ENCODE data around the gene RAPGEF4.

The RAPGEF4 gene

GRCh38 chr2:172914341-172915008 is 178.8 kb downstream of the RAPGEF4 start:
- no peak for DNase-seq

GRCh38 chr2:172917716-172918115 is 182.1 kb downstream of the RAPGEF4 start:
- DNase-seq = no peak

- no peak for DNase-seq
Observed at GRCh38 chr2:172919732-172920131, 184.1 kb downstream of the RAPGEF4 start.

GRCh38 chr2:172921532-172922236 is 186.0 kb downstream of the RAPGEF4 start:
- DNase-seq = peak; percentile 44

GRCh38 chr2:172922306-172922705 is 186.7 kb downstream of the RAPGEF4 start:
- DNase-seq = no peak

GRCh38 chr2:172922815-172923214 is 187.2 kb downstream of the RAPGEF4 start:
- no peak for DNase-seq

GRCh38 chr2:172924097-172924660 is 188.5 kb downstream of the RAPGEF4 start:
- DNase-seq = no peak

GRCh38 chr2:172925600-172925999 is 190.0 kb downstream of the RAPGEF4 start:
- DNase-seq = no peak

- DNase-seq = no peak
Observed at GRCh38 chr2:172926785-172927640, 191.4 kb downstream of the RAPGEF4 start.

GRCh38 chr2:172927641-172928357 is 192.2 kb downstream of the RAPGEF4 start:
- DNase-seq = no peak

- peak; percentile 59 for DNase-seq
Observed at GRCh38 chr2:172928756-172929155, 193.1 kb downstream of the RAPGEF4 start.

GRCh38 chr2:172929644-172930043 is 194.0 kb downstream of the RAPGEF4 start:
- DNase-seq = no peak

- DNase-seq = no peak
Observed at GRCh38 chr2:172930871-172931255, 195.2 kb downstream of the RAPGEF4 start.

GRCh38 chr2:172931256-172931894 is 195.7 kb downstream of the RAPGEF4 start:
- DNase-seq = peak; percentile 78

- peak; percentile 40 for DNase-seq
Observed at GRCh38 chr2:172931918-172932520, 196.4 kb downstream of the RAPGEF4 start.

GRCh38 chr2:172937884-172938712 is 202.5 kb downstream of the RAPGEF4 start:
- no peak for DNase-seq

- DNase-seq = no peak
Observed at GRCh38 chr2:172938713-172939375, 203.2 kb downstream of the RAPGEF4 start.

GRCh38 chr2:172943539-172943938 is 207.9 kb downstream of the RAPGEF4 start:
- DNase-seq = no peak

- DNase-seq = peak; percentile 20
Observed at GRCh38 chr2:172944022-172944793, 208.6 kb downstream of the RAPGEF4 start.

Measured in NCI-H226 (cell line).